ENCODE data around the gene CPEB2. TPM values are rescaled to one million over a fixed set of nuclear protein-coding genes. Genes with fewer than 3 reads are reported as not detected.

The CPEB2 gene
- total and polyA plus RNA-seq, 10 of the 15 experiments (the other 5 are each of a cell fraction or from before 2014, with no cell fraction given) = 0.73 to 8.3 (median 3.7) TPM

- Histone ChIP-seq H3K27ac (ENCODE audit: control insufficient read depth, insufficient read depth) (no peak overlapping the region), H3K27me3 (replicated peaks in 1 of 2; ENCODE audit: control insufficient read depth in 2 of 2, insufficient read depth in 2 of 2, low read length in 1 of 2) (no peaks in the 10 kb centered on the region), H3K4me3 (no peak overlapping the region), H3K36me3 (ENCODE audit: control insufficient read depth in 2 of 2, insufficient read depth in 2 of 2, low read length in 1 of 2) (no peaks in the 10 kb centered on the region), H3K4me1 (ENCODE audit: control insufficient read depth, insufficient read depth, low read length) (no peaks in the 10 kb centered on the region), H4K20me1 (ENCODE audit: control insufficient read depth, insufficient read depth) (no peaks in the 10 kb centered on the region), H3K9ac (ENCODE audit: control insufficient read depth, insufficient read depth, low read length) (no peak overlapping the region), H3K9me3 (replicated peaks; ENCODE audit: control insufficient read depth, insufficient read depth, low read length) (no peaks in the 10 kb centered on the region; the same call in 2 of the 3 replicates), H3K4me2 (ENCODE audit: control insufficient read depth, insufficient read depth) (no peak overlapping the region), H2AFZ (ENCODE audit: control insufficient read depth, low read depth, low read length) (no peak overlapping the region), H3K79me2 (ENCODE audit: control insufficient read depth, insufficient read depth, low read length) (no peaks in the 10 kb centered on the region)
- no TSS peak for BruUV-seq (replicated peaks)
- ChIA-PET SMC1A (ENCODE audit: uncharacterized antibody, unreplicated experiment) (no interaction called here), POLR2A (no interaction called here), CTCF (no interaction called here), RAD21 (ENCODE audit: unreplicated experiment) (no interaction called here)
- no peak for FAIRE-seq
- intact Hi-C loops (cut with micrococcal nuclease; ENCODE audit: unreplicated experiment) = no loop called here
- no peak for DNase-seq (ENCODE audit: low read depth, low spot score)
- no peak for ATAC-seq
- in situ Hi-C loops (cut with MboI) = no loop called here
- TF ChIP-seq USF2 (IDR thresholded peaks at IDR 0.05; ENCODE audit: borderline replicate concordance, low read depth, low read length) (no peak), CEBPZ (IDR thresholded peaks at IDR 0.05; ENCODE audit: low read depth, low read length) (no peak), BHLHE40 (IDR thresholded peaks at IDR 0.05; ENCODE audit: borderline replicate concordance in 1 of 2, low read depth in 2 of 2, low read length in 1 of 2) (no peak), BCL3 (IDR thresholded peaks at IDR 0.05; ENCODE audit: borderline replicate concordance, insufficient read depth, low read depth, low read length, poor library complexity, severe bottlenecking) (no peak), KLF5 (IDR thresholded peaks at IDR 0.05; ENCODE audit: partially characterized antibody) (no peak), YY1 (IDR thresholded peaks at IDR 0.05; ENCODE audit: low read depth, low read length) (no peak), MAX (IDR thresholded peaks at IDR 0.05; ENCODE audit: low read depth, low read length) (no peak), MYB (IDR thresholded peaks at IDR 0.05; ENCODE audit: borderline replicate concordance, low read depth, low read length) (no peak), NBN (IDR thresholded peaks at IDR 0.05) (no peak), PKNOX1 (IDR thresholded peaks at IDR 0.05) (no peak), MLLT1 (IDR thresholded peaks at IDR 0.05) (no peak), RBBP5 (conservative IDR thresholded peaks at IDR 0.05) (no peak), ZNF217 (IDR thresholded peaks at IDR 0.05) (no peak), NKRF (conservative IDR thresholded peaks at IDR 0.05) (no peak)
These were observed 73.6 kb downstream of the CPEB2 start for GRCh38 chr4:15075875-15076274.

All from GM12878 (cell line).